HEK293 (cell line): ENCODE measurements around the gene UHRF2.

Source experiments
- CTCF ChIA-PET: fragments of 350-600 bp; formaldehyde crosslinking; extraction: SDS; loops from one replicate; lab custom pipeline; 2021; ENCODE audit warnings: antibody characterized with exemption; lab: Yijun Ruan, JAX
- POLR2A ChIA-PET: fragments of 300-600 bp; formaldehyde crosslinking; extraction: SDS; loops from one replicate; lab custom pipeline; 2020; ENCODE audit warnings: antibody characterized with exemption, inconsistent platforms; lab: Yijun Ruan, JAX
- H3K27ac ChIP-seq: fragments of 200-500 bp; sonication (Bioruptor generic); 2 replicates; pipeline ENCODE4 v1.5.1; 2014; ENCODE audit warnings: low read depth, low read length, control low read depth, inconsistent platforms; ENCODE audit errors: extremely low read depth
- H3K36me3 ChIP-seq, 2 experiments: fragments of 200-500 bp in 1 of 2; sonication (Bioruptor generic) in 1 of 2; 1 replicate in 1 of 2; 2 replicates in 1 of 2; pipeline ENCODE4 v1.5.1; 2014 to 2017; ENCODE audit warnings: inconsistent platforms in 2 of 2, low read length in 2 of 2; ENCODE audit not compliant: control insufficient read depth in 2 of 2, insufficient read depth in 1 of 2
- H3K4me1 ChIP-seq: fragments of 200-500 bp; sonication (Bioruptor generic); 2 replicates; pipeline ENCODE4 v1.5.1; 2014; ENCODE audit warnings: mild to moderate bottlenecking, low read length, inconsistent platforms; ENCODE audit not compliant: control insufficient read depth, insufficient read depth
- H3K4me3 ChIP-seq: 2 replicates; pipeline ENCODE4 v1.5.1; 2011; ENCODE audit warnings: low read depth, mild to moderate bottlenecking, control low read depth, low read length, moderate library complexity
- H3K9me3 ChIP-seq: fragments of 200-500 bp; sonication (Bioruptor generic); 2 replicates; pipeline ENCODE4 v1.5.1; 2014; ENCODE audit warnings: low read depth, low read length, inconsistent platforms; ENCODE audit not compliant: control insufficient read depth, insufficient read depth
- GLIS2 ChIP-seq: fragments of 450-650 bp; formaldehyde crosslinking; IDR thresholded peaks from 2 replicates; pipeline ENCODE4 v1.5.1; 2016; ENCODE audit warnings: missing biosample characterization, missing genetic modification characterization
- KLF1 ChIP-seq: fragments of 450-650 bp; formaldehyde crosslinking; IDR thresholded peaks from 2 replicates; pipeline ENCODE4 v1.5.1; 2016; ENCODE audit warnings: missing biosample characterization, missing genetic modification characterization
- KLF10 ChIP-seq: fragments of 450-650 bp; IDR thresholded peaks from 2 replicates; pipeline ENCODE4 v1.5.1; 2018; ENCODE audit warnings: missing biosample characterization, mild to moderate bottlenecking, missing genetic modification characterization
- KLF7 ChIP-seq: fragments of 450-650 bp; formaldehyde crosslinking; IDR thresholded peaks from 2 replicates; pipeline ENCODE4 v1.5.1; 2016; ENCODE audit warnings: missing biosample characterization, missing genetic modification characterization, borderline replicate concordance
- KLF8 ChIP-seq: fragments of 450-650 bp; formaldehyde crosslinking; IDR thresholded peaks from 2 replicates; pipeline ENCODE4 v1.5.1; 2016; ENCODE audit warnings: missing biosample characterization, missing genetic modification characterization
- PRDM1 ChIP-seq: fragments of 450-650 bp; formaldehyde crosslinking; IDR thresholded peaks from 2 replicates; pipeline ENCODE4; 2016; ENCODE audit warnings: missing biosample characterization, missing genetic modification characterization
- SP2 ChIP-seq: fragments of 450-650 bp; formaldehyde crosslinking; IDR thresholded peaks from 2 replicates; pipeline ENCODE4 v1.5.1; 2016; ENCODE audit warnings: missing biosample characterization, missing genetic modification characterization
- ZNF157 ChIP-seq: fragments of 450-650 bp; formaldehyde crosslinking; IDR thresholded peaks from 2 replicates; pipeline ENCODE4 v1.5.1; 2016; ENCODE audit warnings: missing biosample characterization, missing genetic modification characterization
- ZNF24 ChIP-seq: fragments of 450-650 bp; formaldehyde crosslinking; IDR thresholded peaks from 2 replicates; pipeline ENCODE4 v1.5.1; 2016; ENCODE audit warnings: missing biosample characterization, missing genetic modification characterization
- ZNF248 ChIP-seq: fragments of 450-650 bp; formaldehyde crosslinking; IDR thresholded peaks from 2 replicates; pipeline ENCODE4 v1.5.1; 2017; ENCODE audit warnings: missing biosample characterization, missing genetic modification characterization
- ZNF341 ChIP-seq: fragments of 450-650 bp; formaldehyde crosslinking; IDR thresholded peaks from 2 replicates; pipeline ENCODE4; 2016; ENCODE audit warnings: low read depth, missing biosample characterization, missing genetic modification characterization
- ZNF623 ChIP-seq: fragments of 450-650 bp; formaldehyde crosslinking; IDR thresholded peaks from 2 replicates; pipeline ENCODE4 v1.5.1; 2016; ENCODE audit warnings: missing biosample characterization, missing genetic modification characterization
- ZNF629 ChIP-seq: fragments of 450-650 bp; formaldehyde crosslinking; IDR thresholded peaks from 2 replicates; pipeline ENCODE4 v1.5.1; 2017; ENCODE audit warnings: missing biosample characterization, missing genetic modification characterization
- ZNF670 ChIP-seq: fragments of 450-650 bp; formaldehyde crosslinking; IDR thresholded peaks from 2 replicates; pipeline ENCODE4 v1.5.1; 2016; ENCODE audit warnings: missing biosample characterization, missing genetic modification characterization, low read depth
- TF ChIP-seq, protein P1 (sequence below): fragments of 450-650 bp; formaldehyde crosslinking; IDR thresholded peaks from 2 replicates; pipeline ENCODE4 v1.5.1; 2016; ENCODE audit warnings: missing biosample characterization, missing genetic modification characterization, low read depth
- TF ChIP-seq, protein P2 (sequence below): fragments of 450-650 bp; formaldehyde crosslinking; IDR thresholded peaks from 2 replicates; pipeline ENCODE4 v1.5.1; 2016; ENCODE audit warnings: missing biosample characterization, missing genetic modification characterization, borderline replicate concordance
- TF ChIP-seq, protein P3 (sequence below): fragments of 450-650 bp; formaldehyde crosslinking; IDR thresholded peaks from 2 replicates; pipeline ENCODE4 v1.5.1; 2016; ENCODE audit warnings: missing biosample characterization, missing genetic modification characterization
- TF ChIP-seq, protein P4 (sequence below): fragments of 450-650 bp; formaldehyde crosslinking; conservative IDR thresholded peaks from 2 replicates; pipeline ENCODE4 v1.5.1; 2016; ENCODE audit warnings: low read depth, missing biosample characterization, missing genetic modification characterization
- TF ChIP-seq, protein P5 (sequence below): IDR thresholded peaks from 2 replicates; pipeline ENCODE4 v1.6.1; 2011; ENCODE audit warnings: mild to moderate bottlenecking, low read depth, low read length, borderline replicate concordance

Gene UHRF2

GRCh38 chr9:6473151-6473550, 60.2 kb downstream of the UHRF2 start:
- ChIA-PET POLR2A (no interaction called here), CTCF (interaction anchor here (1.0 kb wide), 1 partner anchor 117 kb away, joined by 3 read pairs; no protein-coding TSS in a partner anchor)
- H3K4me1 ChIP-seq: no peaks in the 10 kb centered on the region
- TF ChIP-seq KLF1 (tag by site-specific recombination) (no peak), GLIS2 (tag by site-specific recombination) (no peak)
- TF ChIP-seq, protein P1, sequence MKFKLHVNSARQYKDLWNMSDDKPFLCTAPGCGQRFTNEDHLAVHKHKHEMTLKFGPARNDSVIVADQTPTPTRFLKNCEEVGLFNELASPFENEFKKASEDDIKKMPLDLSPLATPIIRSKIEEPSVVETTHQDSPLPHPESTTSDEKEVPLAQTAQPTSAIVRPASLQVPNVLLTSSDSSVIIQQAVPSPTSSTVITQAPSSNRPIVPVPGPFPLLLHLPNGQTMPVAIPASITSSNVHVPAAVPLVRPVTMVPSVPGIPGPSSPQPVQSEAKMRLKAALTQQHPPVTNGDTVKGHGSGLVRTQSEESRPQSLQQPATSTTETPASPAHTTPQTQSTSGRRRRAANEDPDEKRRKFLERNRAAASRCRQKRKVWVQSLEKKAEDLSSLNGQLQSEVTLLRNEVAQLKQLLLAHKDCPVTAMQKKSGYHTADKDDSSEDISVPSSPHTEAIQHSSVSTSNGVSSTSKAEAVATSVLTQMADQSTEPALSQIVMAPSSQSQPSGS (tag by site-specific recombination): 0 out of 2 replicates have a peak, but pooled peaks have one; percentile 13
- H3K27ac ChIP-seq: no peak overlapping the region
- H3K9me3 ChIP-seq: no peaks in the 10 kb centered on the region
- peaks cover 0 to 17% of the 10 kb centered on the region in 2 experiments; a peak in 1 of 3 replicates for H3K36me3 ChIP-seq
- H3K4me3 ChIP-seq: no peak overlapping the region

- H3K27ac ChIP-seq: no peak overlapping the region
- POLR2A ChIA-PET: no interaction called here
Observed at GRCh38 chr9:6479959-6480358, 67.0 kb downstream of the UHRF2 start.

GRCh38 chr9:6484210-6484609, 71.2 kb downstream of the UHRF2 start:
- Histone ChIP-seq H3K4me1 (no peaks in the 10 kb centered on the region), H3K9me3 (no peaks in the 10 kb centered on the region), H3K4me3 (no peak overlapping the region), H3K27ac (no peak overlapping the region), H3K36me3 (peaks cover 39 to 74% of the 10 kb centered on the region in 2 experiments; a peak in 2 of 3 replicates)
- POLR2A ChIA-PET: interaction anchor here (0.7 kb wide), 1 partner anchor 42 kb away, joined by 4 read pairs; no protein-coding TSS in a partner anchor
- TF ChIP-seq, protein P2, sequence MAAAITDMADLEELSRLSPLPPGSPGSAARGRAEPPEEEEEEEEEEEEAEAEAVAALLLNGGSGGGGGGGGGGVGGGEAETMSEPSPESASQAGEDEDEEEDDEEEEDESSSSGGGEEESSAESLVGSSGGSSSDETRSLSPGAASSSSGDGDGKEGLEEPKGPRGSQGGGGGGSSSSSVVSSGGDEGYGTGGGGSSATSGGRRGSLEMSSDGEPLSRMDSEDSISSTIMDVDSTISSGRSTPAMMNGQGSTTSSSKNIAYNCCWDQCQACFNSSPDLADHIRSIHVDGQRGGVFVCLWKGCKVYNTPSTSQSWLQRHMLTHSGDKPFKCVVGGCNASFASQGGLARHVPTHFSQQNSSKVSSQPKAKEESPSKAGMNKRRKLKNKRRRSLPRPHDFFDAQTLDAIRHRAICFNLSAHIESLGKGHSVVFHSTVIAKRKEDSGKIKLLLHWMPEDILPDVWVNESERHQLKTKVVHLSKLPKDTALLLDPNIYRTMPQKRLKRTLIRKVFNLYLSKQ: no peak
- CTCF ChIA-PET: no interaction called here

More at GRCh38 chr9:6479959-6480358, 67.0 kb downstream of the UHRF2 start:
- Histone ChIP-seq H3K4me1 (no peaks in the 10 kb centered on the region), H3K9me3 (no peaks in the 10 kb centered on the region), H3K36me3 (peaks cover 17 to 59% of the 10 kb centered on the region in 2 experiments; a peak in 2 of 3 replicates), H3K4me3 (no peak overlapping the region)
- CTCF ChIA-PET: no interaction called here
- TF ChIP-seq, protein P3, sequence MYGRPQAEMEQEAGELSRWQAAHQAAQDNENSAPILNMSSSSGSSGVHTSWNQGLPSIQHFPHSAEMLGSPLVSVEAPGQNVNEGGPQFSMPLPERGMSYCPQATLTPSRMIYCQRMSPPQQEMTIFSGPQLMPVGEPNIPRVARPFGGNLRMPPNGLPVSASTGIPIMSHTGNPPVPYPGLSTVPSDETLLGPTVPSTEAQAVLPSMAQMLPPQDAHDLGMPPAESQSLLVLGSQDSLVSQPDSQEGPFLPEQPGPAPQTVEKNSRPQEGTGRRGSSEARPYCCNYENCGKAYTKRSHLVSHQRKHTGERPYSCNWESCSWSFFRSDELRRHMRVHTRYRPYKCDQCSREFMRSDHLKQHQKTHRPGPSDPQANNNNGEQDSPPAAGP (tag by site-specific recombination): no peak
- peak; percentile 64 for TF ChIP-seq ZNF623 (tag by site-specific recombination)

GRCh38 chr9:6488395-6488794, 75.4 kb downstream of the UHRF2 start:
- peaks cover 30 to 48% of the 10 kb centered on the region in 2 experiments; a peak in 2 of 3 replicates for H3K36me3 ChIP-seq
- no peak overlapping the region for H3K4me3 ChIP-seq
- no peak overlapping the region for H3K27ac ChIP-seq
- TF ChIP-seq ZNF24 (no peak), SP2 (tag by site-specific recombination) (no peak), KLF8 (tag by site-specific recombination) (no peak), ZNF157 (tag by site-specific recombination) (no peak), ZNF248 (tag by site-specific recombination) (no peak), KLF10 (tag by site-specific recombination) (no peak), ZNF670 (no peak), ZNF629 (tag by site-specific recombination) (no peak), ZNF341 (no peak), PRDM1 (tag by site-specific recombination) (no peak), KLF7 (tag by site-specific recombination) (no peak)
- TF ChIP-seq, protein P4, sequence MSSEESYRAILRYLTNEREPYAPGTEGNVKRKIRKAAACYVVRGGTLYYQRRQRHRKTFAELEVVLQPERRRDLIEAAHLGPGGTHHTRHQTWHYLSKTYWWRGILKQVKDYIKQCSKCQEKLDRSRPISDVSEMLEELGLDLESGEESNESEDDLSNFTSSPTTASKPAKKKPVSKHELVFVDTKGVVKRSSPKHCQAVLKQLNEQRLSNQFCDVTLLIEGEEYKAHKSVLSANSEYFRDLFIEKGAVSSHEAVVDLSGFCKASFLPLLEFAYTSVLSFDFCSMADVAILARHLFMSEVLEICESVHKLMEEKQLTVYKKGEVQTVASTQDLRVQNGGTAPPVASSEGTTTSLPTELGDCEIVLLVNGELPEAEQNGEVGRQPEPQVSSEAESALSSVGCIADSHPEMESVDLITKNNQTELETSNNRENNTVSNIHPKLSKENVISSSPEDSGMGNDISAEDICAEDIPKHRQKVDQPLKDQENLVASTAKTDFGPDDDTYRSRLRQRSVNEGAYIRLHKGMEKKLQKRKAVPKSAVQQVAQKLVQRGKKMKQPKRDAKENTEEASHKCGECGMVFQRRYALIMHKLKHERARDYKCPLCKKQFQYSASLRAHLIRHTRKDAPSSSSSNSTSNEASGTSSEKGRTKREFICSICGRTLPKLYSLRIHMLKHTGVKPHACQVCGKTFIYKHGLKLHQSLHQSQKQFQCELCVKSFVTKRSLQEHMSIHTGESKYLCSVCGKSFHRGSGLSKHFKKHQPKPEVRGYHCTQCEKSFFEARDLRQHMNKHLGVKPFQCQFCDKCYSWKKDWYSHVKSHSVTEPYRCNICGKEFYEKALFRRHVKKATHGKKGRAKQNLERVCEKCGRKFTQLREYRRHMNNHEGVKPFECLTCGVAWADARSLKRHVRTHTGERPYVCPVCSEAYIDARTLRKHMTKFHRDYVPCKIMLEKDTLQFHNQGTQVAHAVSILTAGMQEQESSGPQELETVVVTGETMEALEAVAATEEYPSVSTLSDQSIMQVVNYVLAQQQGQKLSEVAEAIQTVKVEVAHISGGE: no peak
- TF ChIP-seq, protein P5, sequence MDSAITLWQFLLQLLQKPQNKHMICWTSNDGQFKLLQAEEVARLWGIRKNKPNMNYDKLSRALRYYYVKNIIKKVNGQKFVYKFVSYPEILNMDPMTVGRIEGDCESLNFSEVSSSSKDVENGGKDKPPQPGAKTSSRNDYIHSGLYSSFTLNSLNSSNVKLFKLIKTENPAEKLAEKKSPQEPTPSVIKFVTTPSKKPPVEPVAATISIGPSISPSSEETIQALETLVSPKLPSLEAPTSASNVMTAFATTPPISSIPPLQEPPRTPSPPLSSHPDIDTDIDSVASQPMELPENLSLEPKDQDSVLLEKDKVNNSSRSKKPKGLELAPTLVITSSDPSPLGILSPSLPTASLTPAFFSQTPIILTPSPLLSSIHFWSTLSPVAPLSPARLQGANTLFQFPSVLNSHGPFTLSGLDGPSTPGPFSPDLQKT: no peak
- CTCF ChIA-PET: interaction anchor here (0.6 to 1.6 kb wide), 3 partner anchors 126 to 182 kb away, joined by 3 to 4 read pairs (median 3); no protein-coding TSS in a partner anchor
- POLR2A ChIA-PET: no interaction called here
- H3K9me3 ChIP-seq: no peaks in the 10 kb centered on the region
- no peaks in the 10 kb centered on the region for H3K4me1 ChIP-seq
